Lower leg skin (tissue), 4 donors: ENCODE data around the gene MRPL42. TPM values are rescaled to one million over a fixed set of nuclear protein-coding genes. Genes with fewer than 3 reads are reported as not detected.

Experiments
- DNase-seq, 2 donors: peaks; one replicate each; pipeline ENCODE4 v3.0.0-alpha.2; 2019; ENCODE audit warnings: low spot score in 2 of 2
- H3K4me3 ChIP-seq: fragments of 200-600 bp; sonication (generic); 2 replicates; pipeline ENCODE4 v1.5.1; 2017; ENCODE audit warnings: mild to moderate bottlenecking, low read depth; ENCODE audit not compliant: poor library complexity, severe bottlenecking
- POLR2A ChIP-seq, 2 donors: fragments of 450-650 bp; IDR thresholded peaks; one replicate each; pipeline ENCODE4 v1.6.1; 2016 to 2017; ENCODE audit warnings: antibody characterized with exemption in 2 of 2, mild to moderate bottlenecking in 1 of 2, moderate library complexity in 1 of 2
- WGBS, 2 donors: methylation state at CpG; one replicate each; pipeline ENCODE4 v1.1.5; 2018; 5-methylcytosine and 5-hydroxymethylcytosine counted together
- intact Hi-C: fragments of 100-400 bp; cut with DNase I; formaldehyde crosslinking; loops from one replicate; pipeline ENCODE4 v1.15.0; 2023; ENCODE audit warnings: low total_unique reads
- total RNA-seq, 4 donors: library from RNA; depleted of rRNA; stranded (reverse); fragments of >200 nt; gene quantifications; one replicate each; pipeline ENCODE4 v1.1.0, GENCODE V29; 2016
- TF ChIP-seq, protein P1 (sequence below), 3 donors: fragments of 450-650 bp; IDR thresholded peaks; one replicate each; pipeline ENCODE4 v1.5.1; 2016; ENCODE audit warnings: antibody characterized with exemption in 3 of 3, mild to moderate bottlenecking in 3 of 3, moderate library complexity in 2 of 3

Gene MRPL42
- total RNA-seq, 4 donors from 2014 or later, result 43.9 to 58.4 (median 47.7) TPM

DNA sequence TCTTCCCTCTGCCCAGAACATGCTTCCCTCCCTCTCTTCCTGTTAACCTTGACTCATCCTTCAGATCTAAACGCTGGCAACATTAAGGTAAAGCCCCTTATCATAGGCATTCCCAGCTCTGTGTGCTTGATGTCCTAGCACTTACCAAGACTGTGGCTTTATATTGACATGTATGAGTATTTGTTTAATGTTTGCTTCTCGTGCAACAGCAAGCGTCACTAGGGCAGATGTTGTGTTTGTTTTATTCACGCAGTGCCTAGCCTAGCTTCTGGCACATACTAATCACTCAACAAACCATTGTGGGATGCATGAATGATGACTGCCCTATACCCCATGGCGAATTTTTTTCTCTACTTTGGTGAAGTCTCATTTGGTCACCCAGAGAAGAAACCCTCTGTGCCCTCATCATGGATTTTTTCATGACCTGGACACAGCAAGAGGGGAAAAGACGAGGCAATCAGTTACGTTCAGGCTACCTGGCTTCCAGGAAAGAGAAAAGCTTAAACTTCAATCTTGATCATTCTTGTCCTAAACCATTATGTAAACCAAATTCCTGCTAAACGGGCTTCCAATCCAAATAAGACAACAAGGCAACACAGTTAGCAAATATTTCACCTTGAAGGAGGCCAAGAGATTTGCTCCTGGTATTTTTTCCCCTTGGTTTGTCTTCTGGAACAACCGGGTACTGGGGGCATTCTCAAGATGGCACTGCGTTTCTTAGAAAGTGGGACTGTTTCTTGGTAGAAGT is 57.2 kb downstream of the MRPL42 start:
- no peak for DNase-seq
- TF ChIP-seq, protein P1, sequence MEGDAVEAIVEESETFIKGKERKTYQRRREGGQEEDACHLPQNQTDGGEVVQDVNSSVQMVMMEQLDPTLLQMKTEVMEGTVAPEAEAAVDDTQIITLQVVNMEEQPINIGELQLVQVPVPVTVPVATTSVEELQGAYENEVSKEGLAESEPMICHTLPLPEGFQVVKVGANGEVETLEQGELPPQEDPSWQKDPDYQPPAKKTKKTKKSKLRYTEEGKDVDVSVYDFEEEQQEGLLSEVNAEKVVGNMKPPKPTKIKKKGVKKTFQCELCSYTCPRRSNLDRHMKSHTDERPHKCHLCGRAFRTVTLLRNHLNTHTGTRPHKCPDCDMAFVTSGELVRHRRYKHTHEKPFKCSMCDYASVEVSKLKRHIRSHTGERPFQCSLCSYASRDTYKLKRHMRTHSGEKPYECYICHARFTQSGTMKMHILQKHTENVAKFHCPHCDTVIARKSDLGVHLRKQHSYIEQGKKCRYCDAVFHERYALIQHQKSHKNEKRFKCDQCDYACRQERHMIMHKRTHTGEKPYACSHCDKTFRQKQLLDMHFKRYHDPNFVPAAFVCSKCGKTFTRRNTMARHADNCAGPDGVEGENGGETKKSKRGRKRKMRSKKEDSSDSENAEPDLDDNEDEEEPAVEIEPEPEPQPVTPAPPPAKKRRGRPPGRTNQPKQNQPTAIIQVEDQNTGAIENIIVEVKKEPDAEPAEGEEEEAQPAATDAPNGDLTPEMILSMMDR (IDR thresholded peaks at IDR 0.05), result no peak
- no peak for TF ChIP-seq POLR2A (IDR thresholded peaks at IDR 0.05)
- intact Hi-C loops, result no loop called here
- H3K4me3 ChIP-seq, result no peak overlapping the region
- WGBS, 2 donors, result 73 to 79% methylated on average over 10 of the region's 10 CpGs

GRCh38 chr12:93526786-93527428 is 59.6 kb downstream of the MRPL42 start:
- intact Hi-C loops, result no loop called here
- WGBS, 2 donors, result 52 to 59% methylated on average over 4 of the region's 4 CpGs
- TF ChIP-seq, protein P1 (IDR thresholded peaks at IDR 0.05), result no peak
- TF ChIP-seq POLR2A (IDR thresholded peaks at IDR 0.05), result no peak
- no peak for DNase-seq
- H3K4me3 ChIP-seq, result no peak overlapping the region

GRCh38 chr12:93530358-93530757 is 63.0 kb downstream of the MRPL42 start:
- intact Hi-C loops, result no loop called here
- no peak for DNase-seq
- 56% methylated on average over 5 of the region's 5 CpGs for WGBS, 2 donors
- no peak overlapping the region for H3K4me3 ChIP-seq
- TF ChIP-seq POLR2A (IDR thresholded peaks at IDR 0.05), result no peak
- TF ChIP-seq, protein P1 (IDR thresholded peaks at IDR 0.05), result no peak

DNA sequence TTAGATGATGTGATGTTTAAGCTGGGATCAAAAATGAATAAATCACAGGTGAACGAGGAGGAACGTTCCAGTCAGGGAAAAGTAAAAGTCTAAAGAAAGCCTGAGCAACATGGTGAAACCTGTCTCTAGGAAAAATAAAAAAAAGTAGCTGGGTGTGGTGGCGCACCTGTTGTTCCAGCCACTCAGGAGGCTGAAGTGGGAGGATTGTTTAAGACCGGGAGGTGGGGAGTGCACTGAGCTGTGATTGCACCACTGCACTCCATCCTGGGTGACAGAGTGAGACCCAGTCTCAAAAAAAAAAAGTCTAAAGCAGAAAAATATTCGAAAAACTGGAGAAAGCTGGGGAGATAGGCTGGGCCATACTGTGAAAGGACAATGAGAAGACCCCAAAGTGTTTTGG is 66.0 kb downstream of the MRPL42 start:
- TF ChIP-seq, protein P1 (IDR thresholded peaks at IDR 0.05), result no peak
- TF ChIP-seq POLR2A (IDR thresholded peaks at IDR 0.05), result no peak
- no peak overlapping the region for H3K4me3 ChIP-seq
- no peak for DNase-seq
- WGBS, 2 donors, result 81 to 83% methylated on average over 5 of the region's 5 CpGs
- intact Hi-C loops, result no loop called here

DNA sequence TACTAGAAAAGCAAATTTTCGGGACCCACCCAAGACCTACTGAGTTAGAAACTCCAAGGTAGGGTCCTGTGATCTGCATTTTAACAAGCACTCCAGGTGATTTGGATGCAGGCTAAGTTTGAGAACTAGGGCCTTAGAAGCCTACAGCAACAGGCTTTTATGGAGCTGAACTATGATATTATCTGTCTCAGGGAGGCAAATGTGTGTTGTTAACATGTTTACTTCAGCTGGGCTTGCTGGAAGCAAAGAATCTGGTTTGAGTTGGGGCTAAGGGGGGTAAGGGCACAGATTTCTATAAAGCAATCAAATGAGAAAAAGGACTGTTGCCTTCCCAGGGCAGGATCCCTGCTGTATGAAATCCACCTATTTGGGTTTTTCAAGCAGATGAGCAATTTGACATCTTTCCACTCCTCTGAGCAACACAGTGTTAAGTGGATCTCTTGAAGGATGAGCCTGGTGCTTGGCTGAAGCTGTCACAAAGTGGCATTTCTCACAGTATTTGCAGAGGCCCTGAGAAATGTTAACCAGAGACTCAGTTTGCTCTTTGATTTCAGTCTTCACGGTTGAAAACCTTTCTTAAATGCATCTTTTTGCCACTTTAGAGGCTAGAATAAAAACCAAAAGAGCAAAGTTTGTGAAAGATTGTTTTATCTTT is 68.9 kb downstream of the MRPL42 start:
- TF ChIP-seq, protein P1 (IDR thresholded peaks at IDR 0.05), result no peak
- DNase-seq, result no peak
- no peak overlapping the region for H3K4me3 ChIP-seq
- WGBS, 2 donors, result 72 to 84% methylated on average over 2 of the region's 2 CpGs
- intact Hi-C loops, result no loop called here
